CD4-positive, alpha-beta T cell (primary cell): Measurements from ENCODE around the gene C14orf180. TPM values are rescaled to one million over a fixed set of nuclear protein-coding genes. Genes with fewer than 3 reads are reported as not detected.

Experiments used
- ATAC-seq: fragments of 200-7000 bp; cut with Tn5 transposase; one replicate; pipeline ENCODE4 v1.10.0; 2022; ENCODE audit warnings: mild to moderate bottlenecking; ENCODE audit not compliant: poor library complexity
- CTCF ChIA-PET: fragments of 350-600 bp; sonication (Branson Sonifier 250); formaldehyde crosslinking; loops from one replicate; lab custom pipeline; 2021; ENCODE audit warnings: antibody characterized with exemption, inconsistent platforms; lab: Charles Lee
- POLR2A ChIA-PET: fragments of 350-600 bp; sonication (Branson Sonifier 250); formaldehyde crosslinking; loops from one replicate; lab custom pipeline; 2021; ENCODE audit warnings: antibody characterized with exemption, inconsistent platforms; lab: Charles Lee
- DNase-seq, 14 experiments: peaks; one replicate each; pipeline ENCODE4 v3.0.0-alpha.2; 2013 to 2020; ENCODE audit warnings: mixed read lengths in 2 of 14
- H3K27ac ChIP-seq, 2 donors: one replicate each; pipeline versions ENCODE4 v1.5.1 to v1.7.0; 2013; ENCODE audit warnings: low read length in 2 of 2, low read depth in 1 of 2, mild to moderate bottlenecking in 1 of 2
- H3K27me3 ChIP-seq, 2 experiments: 1 replicate in 1 of 2; 2 replicates in 1 of 2; pipeline versions ENCODE4 v1.6.1 to v1.7.0; 2013; ENCODE audit warnings: low read length in 2 of 2, control low read depth in 1 of 2, mild to moderate bottlenecking in 1 of 2, moderate library complexity in 1 of 2; ENCODE audit not compliant: insufficient read depth in 2 of 2, control insufficient read depth in 1 of 2
- H3K36me3 ChIP-seq: one replicate; pipeline ENCODE4 v1.6.1; 2013; ENCODE audit warnings: low read length, control low read depth; ENCODE audit not compliant: insufficient read depth
- H3K4me1 ChIP-seq: one replicate; pipeline ENCODE4 v1.6.1; 2013; ENCODE audit warnings: low read length, control low read depth; ENCODE audit not compliant: insufficient read depth
- H3K4me3 ChIP-seq: one replicate; pipeline ENCODE4 v1.5.1; 2013; ENCODE audit warnings: mild to moderate bottlenecking, low read length, moderate library complexity
- H3K9me3 ChIP-seq, 2 experiments: 1 replicate in 1 of 2; 2 replicates in 1 of 2; pipeline versions ENCODE4 v1.6.1 to v1.7.0; 2013; ENCODE audit warnings: low read length in 2 of 2, mild to moderate bottlenecking in 2 of 2, control low read depth in 1 of 2, moderate library complexity in 1 of 2; ENCODE audit not compliant: control insufficient read depth in 1 of 2, insufficient read depth in 1 of 2
- H3K27ac Mint-ChIP-seq: one replicate; pipeline ENCODE4 v1.8.0; 2020; ENCODE audit warnings: mixed read lengths
- H3K27me3 Mint-ChIP-seq: one replicate; pipeline ENCODE4 v1.8.0; 2021; ENCODE audit warnings: mixed read lengths
- H3K36me3 Mint-ChIP-seq: one replicate; pipeline ENCODE4 v1.8.0; 2021; ENCODE audit warnings: low read depth, mixed read lengths
- H3K4me1 Mint-ChIP-seq: one replicate; pipeline ENCODE4 v1.8.0; 2021; ENCODE audit warnings: low read depth, mixed read lengths
- H3K4me3 Mint-ChIP-seq: one replicate; pipeline ENCODE4 v1.8.0; 2020; ENCODE audit warnings: mild to moderate bottlenecking, mixed read lengths
- H3K9me3 Mint-ChIP-seq: one replicate; pipeline ENCODE4 v1.8.0; 2020; ENCODE audit warnings: mixed read lengths
- CTCF ChIP-seq: fragments of 200-600 bp; IDR thresholded peaks from one replicate; pipeline ENCODE4 v1.8.0; 2022; ENCODE audit warnings: antibody characterized with exemption, mild to moderate bottlenecking
- intact Hi-C, 2 experiments: fragments of 100-400 bp; cut with DNase I in 1 of 2; cut with micrococcal nuclease in 1 of 2; formaldehyde crosslinking; loops; one replicate each; pipeline versions ENCODE4 v1.15.1 to v1.9.0; 2023 to 2025; cut with DNase I, micrococcal nuclease
- total RNA-seq, 174 experiments: library from RNA in 2 of 174; stranded (reverse) in 2 of 174; gene quantifications; one replicate each; pipeline ENCODE4 v1.2.3 and lab custom pipeline; 2021 to 2026

Gene C14orf180
- total RNA-seq, 2 experiments from 2014 or later: not detected

GRCh38 chr14:104600141-104600643 is 20.6 kb downstream of the C14orf180 start:
- TF ChIP-seq CTCF: no peak
- ATAC-seq (no peak), DNase-seq (peak in 1 of 14 experiments; percentile 3)
- ChIA-PET CTCF (no interaction called here), POLR2A (no interaction called here)
- no peaks in the 10 kb centered on the region for H3K4me1 Mint-ChIP-seq
- no peak overlapping the region for H3K4me3 Mint-ChIP-seq
- peaks cover 48% of the 10 kb centered on the region for H3K27me3 Mint-ChIP-seq
- Histone ChIP-seq H3K4me1 (no peaks in the 10 kb centered on the region), H3K4me3 (no peak overlapping the region), H3K9me3 (peaks cover 0 to 16% of the 10 kb centered on the region in 2 experiments), H3K27me3 (peaks cover 19 to 34% of the 10 kb centered on the region in 2 experiments), H3K27ac (no peak overlapping the region), H3K36me3 (no peaks in the 10 kb centered on the region)
- intact Hi-C loops: no loop called here
- H3K36me3 Mint-ChIP-seq: no peaks in the 10 kb centered on the region
- H3K27ac Mint-ChIP-seq: no peak overlapping the region
- no peaks in the 10 kb centered on the region for H3K9me3 Mint-ChIP-seq

- intact Hi-C loops: no loop called here
- DNase-seq (no peak), ATAC-seq (no peak)
- peaks cover 21 to 34% of the 10 kb centered on the region in 2 experiments for H3K27me3 ChIP-seq
- H3K4me1 ChIP-seq: no peaks in the 10 kb centered on the region
- H3K27ac ChIP-seq: no peak overlapping the region
- Mint-ChIP-seq H3K27me3 (peaks cover 54% of the 10 kb centered on the region), H3K4me1 (no peaks in the 10 kb centered on the region), H3K4me3 (no peak overlapping the region), H3K9me3 (no peaks in the 10 kb centered on the region), H3K27ac (no peak overlapping the region), H3K36me3 (no peaks in the 10 kb centered on the region)
- TF ChIP-seq CTCF: no peak
- no peak overlapping the region for H3K4me3 ChIP-seq
- ChIA-PET POLR2A (no interaction called here), CTCF (no interaction called here)
- peaks cover 0 to 17% of the 10 kb centered on the region in 2 experiments for H3K9me3 ChIP-seq
- no peaks in the 10 kb centered on the region for H3K36me3 ChIP-seq
Observed at GRCh38 chr14:104600805-104601204, 21.2 kb downstream of the C14orf180 start.

GRCh38 chr14:104601786-104602185 is 22.2 kb downstream of the C14orf180 start:
- peaks cover 64% of the 10 kb centered on the region for H3K27me3 Mint-ChIP-seq
- Histone ChIP-seq H3K27ac (no peak overlapping the region), H3K4me1 (no peaks in the 10 kb centered on the region), H3K9me3 (peaks cover 0 to 25% of the 10 kb centered on the region in 2 experiments), H3K27me3 (peaks cover 22 to 38% of the 10 kb centered on the region in 2 experiments), H3K4me3 (no peak overlapping the region), H3K36me3 (no peaks in the 10 kb centered on the region)
- H3K9me3 Mint-ChIP-seq: no peaks in the 10 kb centered on the region
- H3K4me3 Mint-ChIP-seq: no peak overlapping the region
- H3K36me3 Mint-ChIP-seq: no peaks in the 10 kb centered on the region
- H3K27ac Mint-ChIP-seq: no peak overlapping the region
- no peak for ATAC-seq
- TF ChIP-seq CTCF: no peak
- no peaks in the 10 kb centered on the region for H3K4me1 Mint-ChIP-seq
- POLR2A ChIA-PET: no interaction called here
- CTCF ChIA-PET: no interaction called here
- DNase-seq: peak in 1 of 14 experiments; percentile 10
- intact Hi-C loops: no loop called here
